ENCODE data around the gene ACLY. TPM values are rescaled to one million over a fixed set of nuclear protein-coding genes. Genes with fewer than 3 reads are reported as not detected.
"Not testable (repeated sequence)": the region's sequence is repeated elsewhere in the genome, so short reads cannot be mapped to it uniquely, and the experiment has no call there.

ACLY gene
- total RNA-seq, 1 experiment from 2014 or later: 226 TPM

DNA sequence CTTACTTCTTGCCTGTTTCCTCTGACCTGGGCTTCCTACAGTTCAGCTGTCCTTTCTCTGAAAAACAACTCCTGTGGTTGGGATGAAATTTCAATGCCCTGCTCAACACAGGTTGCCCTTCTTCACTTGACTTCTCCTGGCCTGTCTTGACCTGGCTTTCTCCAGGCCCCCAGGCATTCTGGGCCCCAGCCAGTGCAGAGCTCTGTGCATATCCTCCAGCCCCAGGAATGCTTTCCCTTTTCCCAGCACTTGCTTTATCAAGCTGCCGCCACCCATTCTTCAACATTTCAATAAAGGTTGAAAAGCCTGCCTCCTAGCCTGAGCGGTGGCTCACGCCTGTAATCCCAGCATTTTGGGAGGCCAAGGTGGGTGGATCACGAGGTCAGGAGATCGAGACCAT lies 22.4 kb upstream of the ACLY start:
- DNase-seq (ENCODE audit: low read depth): no peak

DNA sequence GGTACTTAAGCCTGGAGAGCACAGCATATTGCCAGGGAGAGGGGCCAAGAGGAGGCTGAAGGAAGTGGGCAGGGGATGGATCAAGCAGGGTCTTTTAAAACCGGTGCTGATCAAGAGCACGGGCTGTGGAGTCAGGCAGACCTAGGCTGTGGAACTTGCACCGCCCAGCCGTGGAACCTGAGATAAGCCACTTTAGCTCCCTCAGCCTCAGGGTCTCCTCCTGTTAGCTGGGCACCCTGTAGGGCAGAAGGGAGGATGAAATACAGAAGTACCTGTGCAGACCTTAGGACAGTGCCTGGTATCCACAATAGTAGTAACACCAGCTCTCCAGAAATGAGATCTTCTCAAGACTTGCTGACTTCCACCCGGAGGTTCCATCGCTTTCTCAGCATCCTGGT lies 20.9 kb upstream of the ACLY start:
- DNase-seq (ENCODE audit: low read depth): no peak

DNA sequence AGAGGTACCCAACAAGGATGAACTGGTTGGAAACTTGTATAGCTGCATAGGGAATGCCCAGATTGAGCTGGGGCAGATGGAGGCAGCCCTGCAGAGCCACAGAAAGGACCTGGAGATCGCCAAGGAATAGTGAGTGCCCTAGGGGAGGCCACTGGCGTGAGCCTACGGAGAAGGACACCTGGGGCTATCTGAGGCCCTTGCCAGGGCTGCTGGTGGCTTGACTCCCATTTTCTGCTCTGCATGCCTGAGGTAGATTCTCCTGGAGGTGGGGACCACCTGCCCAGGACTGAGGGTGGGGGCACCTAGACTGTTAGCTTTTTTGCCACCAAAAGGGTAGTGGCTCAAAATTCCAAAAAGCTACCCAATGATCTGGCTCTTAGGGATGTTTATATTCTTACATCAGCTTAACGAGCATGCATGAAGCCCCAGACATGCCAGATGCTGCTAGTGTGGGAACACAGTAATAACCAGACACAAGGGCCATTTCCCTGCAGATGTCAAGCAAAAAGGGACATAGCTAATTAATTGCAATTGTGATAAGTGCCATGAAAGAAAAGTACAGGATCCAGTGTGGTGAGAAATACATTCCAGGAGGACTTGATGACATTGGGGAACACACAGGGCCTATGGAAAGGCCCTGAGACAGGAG lies 20.4 kb upstream of the ACLY start:
- no peak for DNase-seq (ENCODE audit: low read depth)

DNA sequence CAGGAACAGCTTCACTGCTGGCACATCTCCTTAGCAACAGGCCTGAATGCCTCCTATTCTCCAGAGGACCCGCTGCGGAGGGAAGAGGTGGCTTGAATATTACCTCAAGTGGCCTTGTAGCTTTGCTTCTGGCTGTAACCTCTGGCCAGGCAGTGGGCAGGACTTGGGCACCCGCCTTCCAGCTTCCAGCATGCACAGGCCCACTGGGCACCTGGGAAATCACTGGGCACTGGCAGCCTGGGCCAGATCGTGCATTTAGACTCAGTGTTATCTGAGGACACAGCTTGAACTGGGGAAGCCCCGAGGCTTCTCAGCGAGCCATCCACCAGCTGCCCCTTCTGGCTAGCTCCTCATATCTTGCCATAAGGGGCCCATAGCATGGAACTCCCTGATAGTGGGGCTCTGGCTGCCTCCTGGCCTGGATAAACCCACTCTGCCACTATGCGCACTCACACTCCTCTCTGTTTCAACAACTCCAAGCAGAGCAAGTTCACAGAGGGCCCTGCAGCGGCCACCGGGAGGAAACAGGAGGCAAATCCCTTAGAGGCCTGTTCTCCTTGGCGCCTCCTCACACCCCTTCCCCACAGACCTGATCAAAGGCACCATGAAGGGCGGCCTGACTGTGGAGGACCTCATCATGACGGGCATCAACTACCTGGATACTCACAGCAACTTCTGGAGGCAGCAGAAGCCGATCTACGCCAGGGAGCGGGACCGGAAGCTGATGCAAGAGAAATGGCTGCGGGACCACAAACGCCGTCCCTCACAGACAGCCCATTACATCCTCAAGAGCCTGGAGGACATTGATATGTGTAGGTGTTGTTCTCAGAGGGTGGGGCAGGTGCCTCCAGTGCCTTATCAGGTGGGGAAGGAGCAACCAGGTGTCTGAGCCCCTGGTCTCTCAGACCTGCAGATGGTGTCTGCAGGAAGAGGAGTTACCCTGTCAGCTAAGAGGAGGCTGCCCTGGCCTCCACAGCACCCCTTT lies 19.5 kb upstream of the ACLY start:
- DNase-seq (ENCODE audit: low read depth): no peak

DNA sequence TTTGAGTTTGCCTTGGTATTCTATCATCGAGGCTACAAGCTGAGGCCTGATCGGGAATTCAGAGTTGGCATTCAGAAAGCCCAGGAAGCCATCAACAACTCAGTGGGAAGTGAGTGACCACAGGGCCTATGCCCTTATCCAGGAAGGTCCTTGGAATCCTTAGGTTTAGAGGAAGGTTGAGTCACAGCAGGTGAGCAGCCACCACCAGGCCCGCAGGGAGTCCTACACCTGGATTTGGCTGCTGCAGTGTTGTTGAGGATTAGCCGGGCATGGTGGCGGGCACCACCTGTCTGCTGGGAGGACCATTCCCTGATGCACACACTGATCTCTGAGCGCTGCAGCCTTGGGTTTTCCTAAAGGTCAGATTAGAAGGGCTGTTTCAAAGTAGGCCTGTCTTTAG lies 16.9 kb upstream of the ACLY start:
- no peak for DNase-seq (ENCODE audit: low read depth)

DNA sequence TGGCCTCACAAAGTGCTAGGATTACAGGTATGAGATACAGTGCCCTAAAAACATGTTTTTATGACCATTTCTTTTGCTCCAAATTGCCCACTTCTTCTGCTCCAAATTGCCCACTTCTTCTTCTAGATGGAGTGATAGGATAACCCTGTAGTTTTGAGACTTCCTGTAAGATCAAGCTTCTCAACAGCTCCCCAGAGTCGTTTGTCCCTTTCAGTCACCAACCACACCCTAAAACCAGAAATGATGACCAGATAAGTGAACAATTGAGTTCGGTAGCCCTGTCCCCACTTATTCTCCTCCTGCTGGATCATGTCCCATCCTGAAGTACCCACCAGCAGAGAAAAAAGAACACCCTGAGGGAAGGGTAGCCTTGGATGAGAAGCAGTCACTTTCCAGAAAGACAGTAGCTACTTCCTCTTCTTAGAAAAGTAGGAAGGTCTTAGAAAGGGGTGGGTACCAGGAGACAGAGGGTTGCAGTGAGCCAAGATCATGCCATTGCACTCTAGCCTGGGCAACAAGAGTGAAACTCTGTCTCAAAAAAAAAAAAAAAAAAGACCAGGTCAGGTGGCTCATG lies 14.2 kb upstream of the ACLY start:
- DNase-seq (ENCODE audit: low read depth): no peak

DNA sequence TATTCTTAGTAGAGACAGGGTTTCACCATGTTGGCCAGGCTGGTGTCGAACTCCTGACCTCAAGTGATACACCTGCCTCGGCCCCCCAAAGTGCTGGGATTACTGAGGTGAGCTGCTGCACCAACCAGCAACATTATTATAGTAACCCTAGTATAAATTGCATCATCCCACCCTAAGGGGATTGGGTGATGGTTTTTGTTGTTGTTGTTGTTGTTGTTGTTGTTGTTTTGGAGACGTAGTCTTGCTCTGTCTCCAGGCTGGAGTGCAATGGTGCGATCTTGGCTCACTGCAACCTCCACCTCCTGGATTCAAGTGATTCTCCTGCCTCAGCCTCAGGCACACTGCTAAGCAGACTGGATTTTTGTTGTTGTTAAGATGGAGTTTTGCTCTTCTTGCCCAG lies 13.0 kb upstream of the ACLY start:
- DNase-seq (ENCODE audit: low read depth): not testable (repeated sequence)

DNA sequence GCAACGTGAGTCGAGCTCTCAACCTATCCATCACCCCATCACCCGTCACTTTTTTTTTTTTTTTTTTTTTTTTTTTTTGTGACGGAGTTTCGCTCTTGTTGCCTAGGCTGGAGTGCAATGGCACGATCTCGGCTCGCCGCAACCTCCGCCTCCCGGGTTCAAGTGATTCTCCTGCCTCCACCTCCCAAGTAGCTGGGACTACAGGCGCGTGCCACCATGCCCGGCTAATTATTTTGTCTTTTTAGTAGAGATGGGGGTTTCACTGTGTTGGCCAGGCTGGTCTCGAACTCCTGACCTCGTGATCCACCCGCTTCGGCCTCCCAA lies 12.0 kb upstream of the ACLY start:
- DNase-seq (ENCODE audit: low read depth): not testable (repeated sequence)

DNA sequence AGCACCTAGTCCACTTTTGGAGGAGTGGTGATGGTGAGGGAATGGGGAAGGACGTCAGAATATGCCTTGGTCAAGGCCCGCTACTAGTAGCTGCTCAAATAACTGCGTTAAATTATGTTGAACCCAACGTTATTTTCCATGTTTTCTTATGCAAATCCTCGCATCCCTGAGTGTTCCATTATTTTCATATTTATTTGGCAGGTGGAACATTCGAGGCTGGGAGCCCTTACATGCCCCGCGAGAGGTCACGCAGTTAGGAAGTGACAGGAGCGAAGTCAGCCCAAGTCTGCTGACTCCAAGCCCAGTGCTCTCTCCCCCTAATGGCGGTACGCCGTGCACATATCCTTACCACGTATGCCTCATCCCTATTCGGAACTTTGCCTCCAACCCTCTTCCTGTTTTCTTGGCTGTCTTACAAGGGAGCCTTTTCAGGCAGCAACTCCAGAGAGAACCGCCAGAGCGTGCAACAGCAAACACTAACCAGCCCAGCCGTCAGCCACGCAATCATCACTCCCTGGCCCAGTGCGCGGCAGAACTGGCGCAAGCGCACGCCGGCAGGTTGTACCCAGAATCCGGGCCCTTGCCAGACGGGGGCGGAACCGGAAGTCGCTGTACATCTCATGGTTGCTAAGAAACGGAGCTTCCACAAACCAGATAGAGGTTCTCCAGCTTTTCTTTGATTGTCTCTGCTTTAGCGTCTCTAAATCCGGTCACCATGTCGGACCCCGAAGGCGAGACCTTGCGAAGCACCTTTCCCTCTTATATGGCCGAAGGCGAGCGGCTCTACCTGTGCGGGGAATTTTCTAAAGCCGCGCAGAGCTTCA lies 11.5 kb upstream of the ACLY start, which contains the start of gene ODAD4:
Gene ODAD4, plus strand, starts transcription at position 609 of the 824 bp plus-strand sequence. Its CDS starts 107 bp downstream, at position 716.
- DNase-seq (ENCODE audit: low read depth): peak; percentile 97

DNA sequence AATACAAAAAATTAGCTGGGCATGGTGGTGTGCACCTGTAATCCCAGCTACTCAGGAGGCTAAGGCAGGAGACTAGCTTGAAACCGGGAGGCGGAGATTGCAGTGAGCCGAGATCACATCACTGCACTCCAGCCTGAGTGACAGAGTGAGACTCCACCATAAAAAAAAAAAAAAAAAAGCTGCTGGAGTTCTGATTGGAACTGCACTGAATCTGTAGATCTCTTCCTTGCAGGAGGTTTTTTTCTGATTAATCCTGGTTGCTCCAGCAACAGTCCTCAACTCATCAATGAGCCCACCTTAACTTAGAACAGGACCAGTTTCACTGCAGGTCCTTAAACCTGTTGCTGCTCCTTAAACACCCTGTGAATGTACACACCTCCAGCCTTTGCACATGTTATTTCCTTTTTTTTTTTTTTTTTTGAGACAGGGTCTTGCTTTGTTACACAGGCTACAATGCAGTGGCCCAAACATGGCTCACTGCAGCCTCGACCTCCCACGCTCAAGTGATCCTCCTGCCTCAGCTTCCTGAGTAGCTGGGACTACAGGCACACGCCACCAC lies 10.0 kb upstream of the ACLY start:
- no peak for DNase-seq (ENCODE audit: low read depth)

DNA sequence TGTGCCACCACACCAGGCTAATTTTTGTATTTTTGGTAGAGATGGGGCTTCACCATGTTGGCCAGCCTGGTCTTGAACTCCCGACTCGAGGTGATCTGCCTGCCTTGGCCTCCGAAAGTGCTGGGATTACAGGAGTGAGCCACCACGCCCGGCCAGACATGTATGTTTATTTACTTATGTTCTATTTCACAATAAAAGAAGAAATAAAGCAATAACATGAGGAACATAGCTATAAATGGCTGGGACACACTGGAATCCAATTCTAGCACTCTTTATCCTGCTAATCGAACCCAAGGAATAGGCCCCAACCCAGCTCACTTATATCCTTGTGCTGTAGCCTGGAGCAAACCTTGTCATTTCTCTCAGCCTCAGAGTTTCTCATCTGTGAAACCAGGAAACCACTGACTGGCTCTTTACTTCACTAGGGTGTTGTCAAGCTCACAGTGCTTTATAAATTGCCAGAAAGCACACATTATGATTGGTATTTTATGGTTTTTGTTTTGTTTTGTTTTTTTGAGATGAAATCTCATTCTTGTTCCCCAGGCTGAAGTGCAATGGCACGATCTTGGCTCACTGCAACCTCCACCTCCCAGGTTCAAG lies 7.3 kb upstream of the ACLY start:
- no peak for DNase-seq (ENCODE audit: low read depth)

DNA sequence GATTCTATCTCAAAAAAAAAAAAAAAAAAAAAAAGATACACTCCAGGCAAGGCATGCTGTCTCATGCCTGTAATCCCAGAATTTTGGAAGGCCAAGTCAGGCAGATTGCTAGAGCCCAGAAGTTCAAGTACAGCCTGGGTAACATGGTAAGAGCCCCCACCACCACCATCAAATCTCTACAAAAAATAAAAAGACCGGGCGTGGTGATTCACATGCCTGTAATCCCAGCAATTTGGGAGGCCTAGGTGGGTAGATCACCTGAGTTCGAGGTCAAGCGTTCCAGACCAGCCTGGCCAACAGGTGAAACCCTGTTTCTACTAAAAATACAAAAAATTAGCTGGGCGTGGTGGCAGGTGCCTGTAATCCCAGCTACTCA lies 1.8 kb upstream of the ACLY start:
- DNase-seq (ENCODE audit: low read depth): no peak

DNA sequence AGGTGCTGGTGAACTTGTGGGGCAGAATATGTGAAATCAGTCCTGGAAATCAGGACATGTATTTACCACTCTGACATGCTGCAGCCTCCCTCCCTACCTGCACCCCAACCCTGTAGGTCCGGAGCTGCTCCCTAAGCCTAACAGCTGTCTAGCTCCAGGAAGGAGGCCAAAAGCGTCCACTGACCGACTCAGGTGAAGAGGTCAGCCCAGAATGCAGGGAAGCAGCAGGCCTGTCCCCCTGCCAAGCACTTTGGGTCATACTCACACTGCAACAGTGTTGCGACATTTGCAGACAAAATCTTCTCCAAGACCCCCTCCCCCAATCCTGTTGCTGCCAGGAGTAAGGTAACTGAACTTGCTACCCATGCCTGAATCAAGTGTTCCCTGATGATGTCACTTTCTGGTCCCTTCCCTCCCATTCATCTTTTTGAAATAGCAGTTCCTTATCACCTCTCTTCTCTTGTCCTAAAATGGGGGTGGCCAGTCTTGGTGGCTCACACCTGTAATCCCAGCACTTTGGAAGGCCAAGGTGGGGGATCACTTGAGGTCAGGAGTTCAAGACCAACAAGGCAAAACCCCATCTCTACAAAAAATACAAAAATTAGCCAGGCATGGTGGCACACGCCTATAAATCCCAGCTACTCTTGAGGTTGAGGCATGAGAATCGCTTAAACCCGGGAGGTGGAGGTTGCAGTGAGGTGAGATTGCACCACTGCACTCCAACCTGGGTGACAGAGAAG lies 1.3 kb upstream of the ACLY start:
- DNase-seq (ENCODE audit: low read depth): no peak

DNA sequence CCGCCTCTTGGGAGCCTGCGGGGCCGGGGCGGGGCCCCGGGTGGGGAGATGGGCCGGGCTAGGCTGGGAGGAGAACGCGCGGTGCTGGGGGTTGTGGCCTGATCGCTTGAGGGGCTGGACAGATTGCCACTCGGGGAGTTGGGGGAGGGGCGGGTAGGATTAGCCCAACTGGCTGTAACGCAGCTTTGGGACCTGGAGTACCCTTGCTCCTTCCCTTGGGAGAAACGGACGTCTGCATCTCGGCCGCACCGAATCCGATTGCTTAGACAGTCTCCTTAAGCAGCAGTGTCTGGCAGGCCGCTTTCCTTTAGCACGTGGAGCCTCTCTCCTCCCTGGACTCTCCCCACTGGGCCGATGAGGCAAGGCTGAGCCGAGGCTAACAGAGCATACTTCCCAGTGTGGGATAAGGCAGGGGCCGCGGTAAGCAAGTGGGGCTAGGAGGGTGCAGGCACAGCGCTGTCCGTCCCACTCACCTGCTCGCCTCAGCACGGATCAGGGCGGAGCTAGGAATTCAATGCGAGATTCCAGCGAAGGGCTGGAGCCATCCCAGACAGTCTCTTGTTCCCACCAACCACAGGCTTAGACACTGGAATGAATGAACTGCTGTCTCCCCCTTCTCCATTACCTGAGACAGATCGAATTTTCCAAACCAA lies 540 bp upstream of the ACLY start:
- no peak for DNase-seq (ENCODE audit: low read depth)

DNA sequence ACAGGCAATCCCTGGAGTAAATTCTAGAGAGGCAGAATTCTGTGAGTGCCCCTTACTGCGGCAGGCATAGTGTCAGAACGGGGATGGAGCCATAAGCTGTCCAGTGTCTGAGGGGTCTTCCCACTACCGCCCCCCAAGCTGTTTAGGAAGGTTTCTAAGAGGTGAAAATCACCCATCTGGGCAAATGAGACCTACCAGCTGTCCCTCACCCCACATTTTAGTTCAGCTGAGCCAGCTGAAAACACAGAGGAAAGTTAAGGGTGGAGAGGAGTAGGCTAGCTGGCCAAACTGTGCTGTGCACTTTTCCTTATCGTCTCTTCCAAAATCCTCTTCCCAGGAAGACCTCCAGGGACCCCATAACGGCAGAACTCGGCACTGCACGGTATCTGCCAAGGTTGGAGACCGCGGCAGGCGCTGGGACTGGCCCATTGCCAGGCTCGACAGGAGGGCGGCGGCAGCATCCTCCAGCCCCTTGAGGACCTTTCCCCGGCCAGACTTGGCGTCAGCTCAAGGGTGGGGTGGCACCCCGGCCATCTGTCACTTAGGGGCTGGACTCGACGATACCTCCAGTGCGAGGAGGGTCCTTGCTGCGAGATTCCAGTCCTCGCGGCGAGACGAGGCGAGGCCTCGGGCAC lies 955 bp downstream of the ACLY start:
- peak; percentile 32 for DNase-seq (ENCODE audit: low read depth)

DNA sequence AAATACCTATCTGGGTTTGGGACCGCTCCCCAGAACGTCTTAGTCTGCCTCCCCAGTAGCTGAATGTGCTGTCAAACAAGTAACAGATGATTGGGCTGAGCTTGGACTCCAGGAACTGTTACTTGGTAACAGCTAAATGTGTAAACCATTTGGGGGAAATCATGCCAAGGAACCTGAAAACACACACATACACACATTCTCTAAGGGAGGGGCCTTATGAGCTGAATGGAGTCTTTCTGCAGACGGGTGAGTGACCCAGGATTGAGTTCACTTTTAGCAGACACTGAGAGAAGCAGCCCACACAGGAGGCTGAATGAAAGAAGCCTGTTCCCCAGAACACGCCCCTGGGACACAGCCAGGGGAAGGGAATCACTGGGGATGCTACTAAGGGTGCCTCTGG lies 1.6 kb downstream of the ACLY start:
- peak; percentile 36 for DNase-seq (ENCODE audit: low read depth)

DNA sequence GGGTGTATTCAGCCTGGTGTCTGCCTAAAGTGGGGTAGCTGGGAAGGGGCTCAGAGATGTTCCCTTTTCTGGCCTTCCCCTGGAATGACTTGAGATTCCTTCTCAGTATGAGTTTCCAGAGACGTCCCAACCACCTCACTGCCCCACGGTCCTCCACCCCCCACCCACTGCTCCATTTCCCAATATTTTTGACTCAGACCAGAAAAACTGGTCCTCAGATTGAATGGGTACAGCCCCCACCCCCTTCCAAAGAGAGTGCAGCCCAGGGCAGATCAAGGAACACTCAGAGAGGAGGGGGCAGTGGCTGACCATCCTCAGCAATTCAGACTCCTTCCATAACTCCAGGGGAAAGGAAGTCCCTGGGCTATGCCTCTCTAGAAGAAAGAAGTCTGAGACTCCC lies 3.2 kb downstream of the ACLY start:
- DNase-seq (ENCODE audit: low read depth): no peak

DNA sequence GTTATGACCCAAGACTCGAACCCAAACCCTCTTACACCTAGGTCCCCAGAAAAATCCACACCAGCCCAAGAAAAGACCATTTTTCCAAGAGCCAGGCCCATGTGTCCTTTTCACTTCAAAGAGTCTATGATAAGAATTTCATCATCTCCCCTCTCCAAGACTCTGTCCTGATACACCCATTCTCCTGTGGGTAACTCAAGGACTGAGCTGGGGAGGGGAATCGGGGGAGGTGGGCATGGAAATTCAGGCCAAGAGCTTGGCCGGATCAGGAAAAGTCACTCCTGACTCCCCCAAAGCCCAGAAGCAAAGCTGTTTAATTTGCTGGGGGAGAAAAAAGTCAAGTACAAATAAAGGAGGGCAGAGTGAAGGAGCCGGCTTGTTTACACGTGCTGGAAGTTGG lies 3.7 kb downstream of the ACLY start:
- no peak for DNase-seq (ENCODE audit: low read depth)

DNA sequence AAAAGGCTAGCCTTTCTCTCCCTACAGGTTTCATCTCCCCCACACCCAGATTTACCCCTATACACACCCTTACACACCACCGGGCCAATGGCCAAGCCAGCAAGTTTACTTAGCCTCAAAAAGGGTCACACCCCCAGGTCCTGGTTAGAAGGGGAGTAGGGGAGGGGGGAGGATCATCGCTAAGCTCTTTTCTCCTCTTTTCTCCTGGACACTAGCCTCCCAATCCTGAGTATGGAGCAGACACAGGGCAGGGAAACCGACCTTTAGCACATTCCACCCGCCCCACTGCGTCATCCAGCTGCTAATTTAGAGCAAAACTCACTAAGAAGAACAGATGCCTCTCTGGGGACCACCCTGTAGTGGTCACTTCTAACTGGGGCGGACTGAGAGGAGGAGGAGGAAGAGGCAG lies 4.4 kb downstream of the ACLY start:
- no peak for DNase-seq (ENCODE audit: low read depth)
